ENCODE measurements around the gene TNIP1. TPM values are rescaled to one million over a fixed set of nuclear protein-coding genes. Genes with fewer than 3 reads are reported as not detected.

The TNIP1 gene
- total RNA-seq, 2 experiments from 2014 or later: 110 to 115 TPM

DNA sequence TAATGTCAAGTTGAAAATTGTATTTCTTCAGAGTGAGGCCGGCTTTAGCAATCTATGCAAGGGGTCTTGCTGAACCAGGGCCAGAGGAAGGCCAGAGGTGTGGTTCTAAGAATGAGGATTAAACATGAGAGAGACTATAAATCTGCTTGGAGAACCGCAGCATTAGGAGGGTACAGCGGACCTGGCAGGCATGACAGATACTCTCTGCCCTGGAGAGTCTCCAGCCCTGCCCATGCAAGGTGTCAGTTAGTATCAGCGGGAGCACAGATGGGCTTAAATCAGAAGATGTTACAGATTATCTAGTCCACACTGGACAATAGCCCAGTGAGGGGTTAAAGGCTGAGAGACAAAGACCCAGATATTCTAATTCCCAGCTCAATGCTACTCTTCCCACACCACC is 71.9 kb downstream of the TNIP1 start:
- no peaks in the 10 kb centered on the region for H3K36me3 Mint-ChIP-seq (ENCODE audit: low read depth)
- H3K4me3 Mint-ChIP-seq: no peak overlapping the region
- Histone ChIP-seq H3K4me3 (ENCODE audit: low read length) (no peak overlapping the region), H3K36me3 (ENCODE audit: insufficient read depth, low read length) (no peaks in the 10 kb centered on the region), H3K4me1 (ENCODE audit: insufficient read depth, low read length) (no peaks in the 10 kb centered on the region), H3K9me3 (ENCODE audit: control insufficient read depth in 1 of 2, insufficient read depth in 1 of 2, low read length in 2 of 2) (no peaks in the 10 kb centered on the region), H3K27me3 (ENCODE audit: control insufficient read depth in 1 of 2, insufficient read depth in 2 of 2, low read length in 2 of 2) (peaks cover 0 to 2% of the 10 kb centered on the region in 2 experiments), H3K27ac (ENCODE audit: low read depth in 1 of 2, low read length in 2 of 2) (no peak overlapping the region)
- no peaks in the 10 kb centered on the region for H3K4me1 Mint-ChIP-seq (ENCODE audit: low read depth)
- no peak overlapping the region for H3K27ac Mint-ChIP-seq
- ATAC-seq (ENCODE audit: poor library complexity) (no peak), DNase-seq (no peak)
- TF ChIP-seq, protein P1, sequence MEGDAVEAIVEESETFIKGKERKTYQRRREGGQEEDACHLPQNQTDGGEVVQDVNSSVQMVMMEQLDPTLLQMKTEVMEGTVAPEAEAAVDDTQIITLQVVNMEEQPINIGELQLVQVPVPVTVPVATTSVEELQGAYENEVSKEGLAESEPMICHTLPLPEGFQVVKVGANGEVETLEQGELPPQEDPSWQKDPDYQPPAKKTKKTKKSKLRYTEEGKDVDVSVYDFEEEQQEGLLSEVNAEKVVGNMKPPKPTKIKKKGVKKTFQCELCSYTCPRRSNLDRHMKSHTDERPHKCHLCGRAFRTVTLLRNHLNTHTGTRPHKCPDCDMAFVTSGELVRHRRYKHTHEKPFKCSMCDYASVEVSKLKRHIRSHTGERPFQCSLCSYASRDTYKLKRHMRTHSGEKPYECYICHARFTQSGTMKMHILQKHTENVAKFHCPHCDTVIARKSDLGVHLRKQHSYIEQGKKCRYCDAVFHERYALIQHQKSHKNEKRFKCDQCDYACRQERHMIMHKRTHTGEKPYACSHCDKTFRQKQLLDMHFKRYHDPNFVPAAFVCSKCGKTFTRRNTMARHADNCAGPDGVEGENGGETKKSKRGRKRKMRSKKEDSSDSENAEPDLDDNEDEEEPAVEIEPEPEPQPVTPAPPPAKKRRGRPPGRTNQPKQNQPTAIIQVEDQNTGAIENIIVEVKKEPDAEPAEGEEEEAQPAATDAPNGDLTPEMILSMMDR (IDR thresholded peaks at IDR 0.05): no peak
- ChIA-PET CTCF (no interaction called here), POLR2A (no interaction called here)
- peaks cover 26% of the 10 kb centered on the region for H3K27me3 Mint-ChIP-seq
- H3K9me3 Mint-ChIP-seq: no peaks in the 10 kb centered on the region
- intact Hi-C loops (cut with DNase I, micrococcal nuclease): no loop called here

DNA sequence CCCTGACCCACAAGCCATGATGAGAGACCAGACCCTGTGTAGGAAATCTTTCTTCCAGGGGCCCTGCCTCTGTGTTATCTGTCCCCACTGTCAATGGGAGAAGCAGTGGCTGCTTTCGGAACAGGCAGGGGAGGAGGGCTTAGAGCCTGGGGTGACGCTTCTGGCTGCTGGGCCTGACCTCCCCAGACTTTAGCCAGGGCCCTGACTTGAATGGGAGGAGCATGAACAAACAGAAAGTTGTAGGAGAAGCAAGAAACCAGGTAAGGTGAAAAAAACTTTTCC is 72.7 kb downstream of the TNIP1 start:
- ATAC-seq (ENCODE audit: poor library complexity) (no peak), DNase-seq (no peak)
- Histone ChIP-seq H3K36me3 (ENCODE audit: insufficient read depth, low read length) (no peaks in the 10 kb centered on the region), H3K27ac (ENCODE audit: low read depth in 1 of 2, low read length in 2 of 2) (no peak overlapping the region), H3K4me1 (ENCODE audit: insufficient read depth, low read length) (no peaks in the 10 kb centered on the region), H3K4me3 (ENCODE audit: low read length) (no peak overlapping the region), H3K9me3 (ENCODE audit: control insufficient read depth in 1 of 2, insufficient read depth in 1 of 2, low read length in 2 of 2) (no peaks in the 10 kb centered on the region), H3K27me3 (ENCODE audit: control insufficient read depth in 1 of 2, insufficient read depth in 2 of 2, low read length in 2 of 2) (peaks cover 0 to 2% of the 10 kb centered on the region in 2 experiments)
- ChIA-PET CTCF (no interaction called here), POLR2A (no interaction called here)
- H3K4me1 Mint-ChIP-seq (ENCODE audit: low read depth): no peaks in the 10 kb centered on the region
- H3K27ac Mint-ChIP-seq: no peak overlapping the region
- intact Hi-C loops (cut with DNase I, micrococcal nuclease): no loop called here
- H3K4me3 Mint-ChIP-seq: no peak overlapping the region
- H3K27me3 Mint-ChIP-seq: peaks cover 26% of the 10 kb centered on the region
- TF ChIP-seq, protein P1 (IDR thresholded peaks at IDR 0.05): no peak
- H3K36me3 Mint-ChIP-seq (ENCODE audit: low read depth): no peaks in the 10 kb centered on the region
- H3K9me3 Mint-ChIP-seq: no peaks in the 10 kb centered on the region

DNA sequence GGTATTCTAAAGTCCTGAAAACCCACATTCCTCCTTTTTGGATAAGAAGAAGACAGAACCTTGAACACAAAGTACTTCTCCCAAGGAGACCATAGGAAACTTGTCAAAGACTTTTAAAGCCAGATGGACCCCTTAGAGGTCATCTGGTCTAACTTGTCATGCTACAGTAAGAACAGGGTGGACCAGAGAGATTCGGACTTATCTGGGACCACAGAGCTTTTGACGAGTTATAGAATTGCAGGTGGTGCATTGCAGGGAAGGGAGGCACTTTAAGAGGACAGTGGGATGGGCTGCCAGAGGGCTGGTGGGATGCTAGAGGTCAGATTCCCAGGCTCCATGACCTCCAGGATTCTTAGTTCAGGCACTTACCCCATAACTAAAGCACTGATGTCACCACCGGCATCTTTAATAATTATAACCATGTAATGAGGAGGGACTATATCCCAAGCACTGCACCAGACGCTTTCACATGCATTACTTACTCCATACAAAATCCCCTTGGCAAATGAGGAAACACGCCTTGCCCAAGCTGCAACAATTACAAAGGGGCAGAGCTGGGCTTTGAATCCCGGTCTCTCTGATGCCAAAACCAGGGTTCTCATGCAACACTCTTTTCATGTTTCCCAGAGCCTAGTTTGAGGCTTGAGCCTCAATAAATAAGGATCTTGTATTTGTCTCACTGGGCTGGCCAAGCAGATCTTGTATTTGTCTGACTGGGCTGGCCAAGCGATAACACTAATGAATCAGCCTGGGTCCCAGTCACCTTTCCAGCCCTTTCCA is 73.2 kb downstream of the TNIP1 start:
- Mint-ChIP-seq H3K36me3 (ENCODE audit: low read depth) (no peaks in the 10 kb centered on the region), H3K27ac (no peak overlapping the region), H3K4me1 (ENCODE audit: low read depth) (no peaks in the 10 kb centered on the region), H3K4me3 (no peak overlapping the region), H3K27me3 (peaks cover 26% of the 10 kb centered on the region), H3K9me3 (no peaks in the 10 kb centered on the region)
- Histone ChIP-seq H3K4me1 (ENCODE audit: insufficient read depth, low read length) (no peaks in the 10 kb centered on the region), H3K9me3 (ENCODE audit: control insufficient read depth in 1 of 2, insufficient read depth in 1 of 2, low read length in 2 of 2) (no peaks in the 10 kb centered on the region), H3K4me3 (ENCODE audit: low read length) (no peak overlapping the region), H3K27ac (ENCODE audit: low read depth in 1 of 2, low read length in 2 of 2) (no peak overlapping the region), H3K36me3 (ENCODE audit: insufficient read depth, low read length) (no peaks in the 10 kb centered on the region), H3K27me3 (ENCODE audit: control insufficient read depth in 1 of 2, insufficient read depth in 2 of 2, low read length in 2 of 2) (peaks cover 0 to 2% of the 10 kb centered on the region in 2 experiments)
- no peak for DNase-seq
- ChIA-PET POLR2A (no interaction called here), CTCF (no interaction called here)
- TF ChIP-seq, protein P1 (IDR thresholded peaks at IDR 0.05): no peak
- intact Hi-C loops (cut with DNase I, micrococcal nuclease): no loop called here
- no peak for ATAC-seq (ENCODE audit: poor library complexity)
